ENCODE results near the gene CSRP3. TPM values are rescaled to one million over a fixed set of nuclear protein-coding genes. Genes with fewer than 3 reads are reported as not detected.

Gene CSRP3
- 816 TPM for polyA plus RNA-seq (ENCODE audit: insufficient read length)

GRCh38 chr11:19201737-19202605, at the start of gene CSRP3:
CSRP3 (minus strand) TSS chr11:19201983; CDS start chr11:19192448, 9,535 bp downstream.
- DNase-seq (ENCODE audit: low read depth): no peak

- no peak for DNase-seq (ENCODE audit: low read depth)
These were observed 49.8 kb upstream of the CSRP3 start for GRCh38 chr11:19251577-19251976.

- DNase-seq (ENCODE audit: low read depth): no peak
These were observed 45.0 kb upstream of the CSRP3 start for GRCh38 chr11:19246816-19247215.

- no peak for DNase-seq (ENCODE audit: low read depth)
These were observed 43.6 kb upstream of the CSRP3 start for GRCh38 chr11:19245351-19245750.

- DNase-seq (ENCODE audit: low read depth): no peak
These were observed 42.8 kb upstream of the CSRP3 start for GRCh38 chr11:19244621-19245020.

- no peak for DNase-seq (ENCODE audit: low read depth)
These were observed 42.3 kb upstream of the CSRP3 start for GRCh38 chr11:19244084-19244483.

- DNase-seq (ENCODE audit: low read depth): no peak
These were observed 41.8 kb upstream of the CSRP3 start for GRCh38 chr11:19243613-19244012.

GRCh38 chr11:19243143-19243542, 41.4 kb upstream of the CSRP3 start:
- no peak for DNase-seq (ENCODE audit: low read depth)

GRCh38 chr11:19242179-19242932, 40.6 kb upstream of the CSRP3 start:
- no peak for DNase-seq (ENCODE audit: low read depth)

GRCh38 chr11:19241260-19242178, 39.7 kb upstream of the CSRP3 start:
- DNase-seq (ENCODE audit: low read depth): no peak

GRCh38 chr11:19240420-19241259, 38.9 kb upstream of the CSRP3 start, which contains the start of gene E2F8:
E2F8 (minus strand) TSS chr11:19240945; CDS start chr11:19240121, 824 bp downstream.
- peak; percentile 89 for DNase-seq (ENCODE audit: low read depth)

GRCh38 chr11:19239039-19239438, 37.3 kb upstream of the CSRP3 start:
- no peak for DNase-seq (ENCODE audit: low read depth)

GRCh38 chr11:19237813-19238212, 36.0 kb upstream of the CSRP3 start:
- DNase-seq (ENCODE audit: low read depth): no peak

GRCh38 chr11:19237381-19237780, 35.6 kb upstream of the CSRP3 start:
- no peak for DNase-seq (ENCODE audit: low read depth)

GRCh38 chr11:19234231-19234817, 32.5 kb upstream of the CSRP3 start:
- DNase-seq (ENCODE audit: low read depth): no peak

- DNase-seq (ENCODE audit: low read depth): no peak
These were observed 31.2 kb upstream of the CSRP3 start for GRCh38 chr11:19232910-19233503.

GRCh38 chr11:19229671-19230070, 27.9 kb upstream of the CSRP3 start:
- DNase-seq (ENCODE audit: low read depth): no peak

GRCh38 chr11:19228968-19229367, 27.2 kb upstream of the CSRP3 start:
- DNase-seq (ENCODE audit: low read depth): no peak

- DNase-seq (ENCODE audit: low read depth): no peak
These were observed 24.8 kb upstream of the CSRP3 start for GRCh38 chr11:19226378-19227195.
